Adrenal gland (tissue), 5 donors: ENCODE measurements around the gene BIRC5.

Experiments used
- CTCF ChIP-seq, 6 experiments: fragments of 450-650 bp in 4 of 6; fragments of 200-600 bp in 2 of 6; sonication (generic) in 1 of 6; IDR thresholded peaks; 1 replicate in 5 of 6; 2 replicates in 1 of 6; pipeline versions ENCODE4 v1.5.1 to v1.8.0; 2016 to 2021; ENCODE audit warnings: antibody characterized with exemption in 6 of 6, mild to moderate bottlenecking in 2 of 6, moderate library complexity in 1 of 6
- POLR2A ChIP-seq, 2 donors: fragments of 450-650 bp; IDR thresholded peaks; one replicate each; pipeline ENCODE4 v1.6.1; 2017; ENCODE audit warnings: antibody characterized with exemption in 2 of 2, mild to moderate bottlenecking in 2 of 2, moderate library complexity in 1 of 2
- donor health status: DM: no; HTN: no; CAD: no.

- TF ChIP-seq CTCF (IDR thresholded peaks at IDR 0.05) (peak; percentile 75 to 91 (median 81)), POLR2A (IDR thresholded peaks at IDR 0.05) (no peak)
Observed at GRCh38 chr17:78176548-78177025, 37.5 kb upstream of the BIRC5 start.
